ENCODE results near the gene NPFFR1. TPM values are rescaled to one million over a fixed set of nuclear protein-coding genes. Genes with fewer than 3 reads are reported as not detected.

The NPFFR1 gene
- total RNA-seq, 1 donor from 2014 or later, result not detected

- no peak for TF ChIP-seq EZH2phosphoT487 (IDR thresholded peaks at IDR 0.05)
- TF ChIP-seq CTCF (IDR thresholded peaks at IDR 0.05), result no peak
- no peak overlapping the region for H3K27ac Mint-ChIP-seq
- Histone ChIP-seq H3K36me3 (no peaks in the 10 kb centered on the region), H3K79me2 (ENCODE audit: low read depth) (no peaks in the 10 kb centered on the region), H3K4me3 (no peak overlapping the region), H3K27me3 (peaks cover 50% of the 10 kb centered on the region), H2AFZ (replicated peaks) (no peak overlapping the region), H3K9me3 (ENCODE audit: low read depth) (no peaks in the 10 kb centered on the region), H3K4me1 (no peaks in the 10 kb centered on the region), H3F3A (ENCODE audit: low read depth) (no peaks in the 10 kb centered on the region), H4K20me1 (ENCODE audit: low read depth) (no peaks in the 10 kb centered on the region), H3K4me2 (no peak overlapping the region), H3K9ac (no peak overlapping the region), H3K27ac (no peak overlapping the region)
- no peaks in the 10 kb centered on the region for H3K36me3 Mint-ChIP-seq
- H3K4me3 Mint-ChIP-seq, result no peak overlapping the region
- DNase-seq (ENCODE audit: low spot score), result no peak
- H3K9me3 Mint-ChIP-seq, result peaks cover 8% of the 10 kb centered on the region
- H3K27me3 Mint-ChIP-seq (ENCODE audit: insufficient read depth, low read depth), result peaks cover 25% of the 10 kb centered on the region
- H3K4me1 Mint-ChIP-seq, result no peaks in the 10 kb centered on the region
Measured at GRCh38 chr10:70280099-70280498, 3.7 kb downstream of the NPFFR1 start.

- H3K36me3 Mint-ChIP-seq, result no peaks in the 10 kb centered on the region
- H3K27me3 Mint-ChIP-seq (ENCODE audit: insufficient read depth, low read depth), result peaks cover 8% of the 10 kb centered on the region
- H3K27ac ChIP-seq, result no peak overlapping the region
- H4K20me1 ChIP-seq (ENCODE audit: low read depth), result no peaks in the 10 kb centered on the region
- no peaks in the 10 kb centered on the region for H3K79me2 ChIP-seq (ENCODE audit: low read depth)
- H3K9me3 ChIP-seq (ENCODE audit: low read depth), result no peaks in the 10 kb centered on the region
- no peak overlapping the region for H3K4me3 Mint-ChIP-seq
- no peak for DNase-seq (ENCODE audit: low spot score)
- H3K27ac Mint-ChIP-seq, result no peak overlapping the region
- TF ChIP-seq EZH2 (IDR thresholded peaks at IDR 0.05), result no peak
- TF ChIP-seq EZH2phosphoT487 (IDR thresholded peaks at IDR 0.05), result no peak
- TF ChIP-seq CTCF (IDR thresholded peaks at IDR 0.05), result no peak
- H3K9ac ChIP-seq, result no peak overlapping the region
- H3F3A ChIP-seq (ENCODE audit: low read depth), result no peaks in the 10 kb centered on the region
- H3K4me2 ChIP-seq, result no peak overlapping the region
- peaks cover 5% of the 10 kb centered on the region for H3K9me3 Mint-ChIP-seq
- no peak overlapping the region for H2AFZ ChIP-seq (replicated peaks)
- no peak overlapping the region for H3K4me3 ChIP-seq
- no peaks in the 10 kb centered on the region for H3K4me1 ChIP-seq
- H3K4me1 Mint-ChIP-seq, result peaks cover 3% of the 10 kb centered on the region
- no peaks in the 10 kb centered on the region for H3K36me3 ChIP-seq
- H3K27me3 ChIP-seq, result peaks cover 24% of the 10 kb centered on the region
Measured at GRCh38 chr10:70277396-70278030, 6.3 kb downstream of the NPFFR1 start.

- H3K27me3 Mint-ChIP-seq (ENCODE audit: insufficient read depth, low read depth), result peaks cover 8% of the 10 kb centered on the region
Measured at GRCh38 chr10:70274643-70275042, 9.2 kb downstream of the NPFFR1 start.

More at GRCh38 chr10:70274643-70275042, 9.2 kb downstream of the NPFFR1 start:
- H3K4me3 ChIP-seq, result no peak overlapping the region
- Mint-ChIP-seq H3K4me3 (no peak overlapping the region), H3K36me3 (no peaks in the 10 kb centered on the region), H3K4me1 (peaks cover 7% of the 10 kb centered on the region), H3K9me3 (peaks cover 5% of the 10 kb centered on the region), H3K27ac (no peak overlapping the region)
- no peak overlapping the region for H3K27ac ChIP-seq
- H2AFZ ChIP-seq (replicated peaks), result no peak overlapping the region
- H3K36me3 ChIP-seq, result no peaks in the 10 kb centered on the region
- no peak overlapping the region for H3K4me2 ChIP-seq
- no peaks in the 10 kb centered on the region for H3K4me1 ChIP-seq
- H3K27me3 ChIP-seq, result no peaks in the 10 kb centered on the region
- TF ChIP-seq EZH2phosphoT487 (IDR thresholded peaks at IDR 0.05) (no peak), CTCF (IDR thresholded peaks at IDR 0.05) (no peak), EZH2 (IDR thresholded peaks at IDR 0.05) (no peak)
- no peaks in the 10 kb centered on the region for H3K9me3 ChIP-seq (ENCODE audit: low read depth)
- H3F3A ChIP-seq (ENCODE audit: low read depth), result no peaks in the 10 kb centered on the region
- no peak overlapping the region for H3K9ac ChIP-seq
- H4K20me1 ChIP-seq (ENCODE audit: low read depth), result no peaks in the 10 kb centered on the region
- DNase-seq (ENCODE audit: low spot score), result no peak
- no peaks in the 10 kb centered on the region for H3K79me2 ChIP-seq (ENCODE audit: low read depth)

All from neural progenitor cell (in vitro differentiated cells).